Glomerular endothelial cell (primary cell): Measurements from ENCODE around the gene PUS3. TPM values are rescaled to one million over a fixed set of nuclear protein-coding genes. Genes with fewer than 3 reads are reported as not detected.

ENCODE experiments used
- DNase-seq: peaks from one replicate; pipeline ENCODE4 v3.0.0-alpha.2; 2011; ENCODE audit warnings: low read depth, low spot score; ENCODE audit errors: extremely low read depth
- total RNA-seq: library from RNA; depleted of rRNA; stranded (reverse); fragments of >200 nt; gene quantifications from 2 replicates; pipeline ENCODE4 v1.2.3, GENCODE V29; 2015

PUS3 gene
- total RNA-seq, 1 donor from 2014 or later, result 11.4 TPM

DNA sequence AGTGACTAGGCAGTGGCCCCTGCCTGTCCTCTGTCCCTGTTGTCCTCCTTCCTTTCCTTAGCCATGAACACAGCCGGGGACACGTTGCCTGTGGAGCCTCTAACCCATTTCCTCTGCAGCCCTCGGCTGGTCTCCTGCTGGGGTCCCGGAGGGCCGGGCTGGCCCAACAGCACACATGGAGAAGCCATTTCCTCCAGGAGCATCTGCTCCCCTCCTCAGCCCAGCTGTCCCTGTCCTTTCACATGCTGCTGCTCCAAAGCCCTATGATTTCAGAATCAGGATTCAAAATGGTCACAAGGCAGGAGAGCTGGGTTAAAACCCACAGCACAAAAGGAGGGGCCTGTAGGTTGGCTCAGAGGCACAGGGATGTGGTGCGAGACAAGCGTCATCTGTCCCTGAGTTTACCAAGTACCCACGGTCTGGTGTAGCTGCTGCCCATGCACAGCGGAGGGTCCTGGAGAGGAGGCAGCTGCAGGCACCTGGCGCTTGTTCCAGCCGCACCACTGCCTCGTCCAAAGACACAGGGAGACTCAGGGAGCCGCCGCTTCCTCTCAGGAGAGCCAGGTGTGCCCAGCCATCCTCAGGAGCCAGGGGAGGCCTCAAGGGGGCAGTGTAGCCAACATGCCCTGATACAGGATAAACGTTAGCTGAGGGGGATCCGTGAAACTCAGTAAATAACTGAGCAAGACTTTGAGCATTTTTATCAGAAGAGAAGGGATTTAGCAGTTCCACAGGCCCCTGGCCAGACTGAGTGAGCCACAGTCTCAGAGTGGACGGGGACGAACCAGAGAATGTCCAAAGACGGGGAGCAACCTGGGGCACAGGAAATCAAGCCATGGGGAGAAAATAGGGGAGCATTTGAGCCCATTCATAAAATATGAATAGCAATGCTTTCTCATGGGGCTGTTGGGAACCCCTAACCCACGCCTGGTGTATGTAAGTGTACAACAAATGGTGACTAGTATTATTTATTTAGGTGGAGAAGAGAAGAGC lies 38.9 kb upstream of the PUS3 start:
- DNase-seq, result no peak

DNA sequence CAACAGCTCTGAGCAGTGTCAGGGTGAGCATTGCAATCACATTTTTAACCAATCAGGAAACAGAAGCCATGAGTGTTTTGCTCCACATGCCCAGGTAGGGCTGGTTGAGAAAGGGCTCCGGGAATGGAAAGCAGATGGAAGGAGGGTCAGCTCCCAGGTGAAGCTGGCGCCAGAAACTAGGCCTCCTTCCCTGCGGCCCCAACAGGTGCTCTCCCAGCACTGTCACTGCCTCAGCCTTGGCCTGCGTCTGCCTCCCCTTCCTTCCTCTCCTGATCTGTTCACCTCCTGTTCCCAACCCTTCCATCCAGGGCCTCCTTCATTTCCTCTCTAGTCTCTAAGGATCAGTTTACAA lies 38.2 kb upstream of the PUS3 start:
- no peak for DNase-seq

DNA sequence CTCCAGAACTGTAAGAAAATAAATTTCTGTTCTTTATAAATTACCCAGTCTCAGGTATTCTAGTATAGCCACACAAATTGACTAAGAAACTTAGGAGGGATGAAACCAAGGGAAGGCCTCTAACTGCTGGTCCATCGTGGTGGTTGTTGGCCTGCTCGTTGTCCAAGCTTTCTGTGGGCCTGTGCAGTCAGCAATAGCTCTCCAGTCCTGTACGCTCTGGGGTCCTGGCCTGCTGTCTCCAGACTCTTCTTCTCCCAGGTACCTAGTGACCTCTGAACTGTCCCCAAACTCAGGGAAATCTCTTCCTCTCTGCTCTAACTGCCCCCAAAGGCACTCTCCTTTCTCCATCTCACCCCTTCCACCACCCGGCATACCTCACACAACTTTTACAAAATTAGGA lies 37.1 kb upstream of the PUS3 start:
- DNase-seq, result no peak

DNA sequence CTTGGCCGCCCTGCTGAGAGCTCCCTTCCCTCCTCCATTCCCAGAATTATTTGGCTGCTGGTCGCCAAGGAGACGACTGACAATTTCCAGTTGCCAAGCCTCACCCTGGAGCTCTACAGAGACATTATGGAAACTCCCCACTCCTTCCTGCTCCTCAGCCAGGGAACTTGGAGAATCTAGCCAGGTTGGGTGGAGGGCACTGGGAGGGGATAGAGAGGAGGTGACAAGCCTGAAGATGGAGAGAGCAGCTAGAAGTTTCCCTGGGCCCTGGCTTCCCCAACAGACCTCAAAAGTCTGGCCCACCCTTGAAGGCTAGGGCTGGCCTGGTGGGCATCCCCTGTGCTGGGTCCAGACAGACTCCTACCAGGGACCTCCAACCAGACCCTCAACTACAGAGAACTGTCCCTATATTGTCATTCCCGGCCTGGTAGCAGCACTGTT lies 36.1 kb upstream of the PUS3 start:
- DNase-seq, result no peak

DNA sequence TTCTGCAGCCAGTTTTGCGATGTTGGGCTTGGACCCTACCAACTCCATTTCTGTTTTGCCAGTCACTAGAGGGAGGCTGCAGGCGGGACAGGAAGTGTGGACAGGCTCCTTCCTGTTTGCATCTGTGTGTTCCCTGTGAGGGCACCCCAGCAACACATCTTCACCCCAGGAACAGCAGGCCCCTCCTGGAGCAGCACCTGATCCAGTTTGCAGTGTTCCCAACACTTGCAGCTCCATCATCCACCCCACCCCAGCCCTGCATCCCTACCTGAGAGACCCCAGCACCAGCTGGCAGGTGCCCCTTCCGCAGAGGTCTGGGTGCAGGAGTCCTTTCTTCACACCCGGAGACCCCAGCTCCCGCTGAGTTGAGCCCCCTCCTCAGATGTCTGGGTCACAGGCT lies 35.4 kb upstream of the PUS3 start:
- no peak for DNase-seq

DNA sequence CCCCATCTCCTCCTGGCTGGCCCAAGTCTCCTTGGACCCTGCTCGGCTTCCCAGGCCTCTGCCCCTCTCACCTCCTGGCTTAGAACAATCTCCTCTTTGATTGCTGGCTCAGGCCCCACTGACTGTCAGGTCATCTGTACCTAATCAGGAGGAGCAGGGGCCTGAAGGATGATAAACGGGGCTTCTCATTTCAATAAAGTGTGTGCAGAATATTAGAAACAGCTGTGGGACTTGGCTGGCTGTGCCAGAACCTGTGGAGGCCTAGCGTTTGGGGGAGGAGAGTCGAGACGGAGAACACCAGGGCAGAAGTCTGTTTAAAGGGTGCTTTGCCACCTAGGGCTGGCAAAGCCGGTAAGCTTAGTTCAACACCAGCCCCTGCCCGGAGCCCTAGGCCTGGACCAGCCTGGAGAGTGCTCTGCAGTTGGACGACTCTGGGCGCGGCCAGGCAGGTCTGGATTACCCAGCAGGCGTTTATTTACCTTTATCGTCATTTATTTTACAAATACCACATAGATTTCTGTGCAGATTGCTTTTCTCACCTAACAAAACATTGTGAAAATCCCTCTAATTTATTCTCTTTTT lies 32.7 kb upstream of the PUS3 start:
- DNase-seq, result no peak

DNA sequence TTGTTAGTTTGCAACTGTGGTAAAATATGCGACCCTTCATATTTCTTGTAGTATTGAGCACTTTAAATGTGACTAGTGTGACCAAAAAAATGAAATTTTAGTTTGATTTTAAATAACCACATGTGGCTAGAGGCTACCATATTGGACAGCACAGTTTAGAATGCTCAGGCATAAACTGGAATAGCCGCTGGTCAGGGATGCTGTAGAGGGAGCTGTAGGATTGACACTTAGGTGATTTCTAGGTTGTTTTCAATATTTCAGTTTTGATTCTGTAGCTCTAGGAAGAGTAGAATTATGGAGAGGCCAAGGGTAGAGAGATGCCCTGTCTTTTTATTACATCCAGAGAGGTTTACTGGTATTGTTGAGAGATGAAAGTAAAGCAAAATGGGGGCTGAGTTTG lies 32.0 kb upstream of the PUS3 start:
- no peak for DNase-seq

DNA sequence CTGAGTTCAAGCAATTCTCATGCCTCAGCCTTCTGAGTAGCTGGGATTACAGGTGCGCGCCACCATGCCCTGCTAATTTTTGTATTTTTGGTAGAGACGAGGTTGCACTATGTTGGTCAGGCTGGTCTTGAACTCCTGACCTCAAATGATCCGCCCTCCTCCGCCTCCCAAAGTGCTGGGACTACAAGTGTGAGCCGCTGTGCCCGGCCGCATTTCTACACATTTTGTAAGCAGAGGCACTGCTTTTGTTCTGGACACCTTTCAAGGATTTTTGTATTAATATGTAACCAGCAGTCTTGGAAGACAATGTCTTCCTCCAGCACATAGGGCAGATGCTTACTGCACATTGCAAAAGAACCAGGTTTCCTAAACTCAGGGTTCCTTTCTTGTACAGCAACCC lies 31.5 kb upstream of the PUS3 start:
- no peak for DNase-seq

DNA sequence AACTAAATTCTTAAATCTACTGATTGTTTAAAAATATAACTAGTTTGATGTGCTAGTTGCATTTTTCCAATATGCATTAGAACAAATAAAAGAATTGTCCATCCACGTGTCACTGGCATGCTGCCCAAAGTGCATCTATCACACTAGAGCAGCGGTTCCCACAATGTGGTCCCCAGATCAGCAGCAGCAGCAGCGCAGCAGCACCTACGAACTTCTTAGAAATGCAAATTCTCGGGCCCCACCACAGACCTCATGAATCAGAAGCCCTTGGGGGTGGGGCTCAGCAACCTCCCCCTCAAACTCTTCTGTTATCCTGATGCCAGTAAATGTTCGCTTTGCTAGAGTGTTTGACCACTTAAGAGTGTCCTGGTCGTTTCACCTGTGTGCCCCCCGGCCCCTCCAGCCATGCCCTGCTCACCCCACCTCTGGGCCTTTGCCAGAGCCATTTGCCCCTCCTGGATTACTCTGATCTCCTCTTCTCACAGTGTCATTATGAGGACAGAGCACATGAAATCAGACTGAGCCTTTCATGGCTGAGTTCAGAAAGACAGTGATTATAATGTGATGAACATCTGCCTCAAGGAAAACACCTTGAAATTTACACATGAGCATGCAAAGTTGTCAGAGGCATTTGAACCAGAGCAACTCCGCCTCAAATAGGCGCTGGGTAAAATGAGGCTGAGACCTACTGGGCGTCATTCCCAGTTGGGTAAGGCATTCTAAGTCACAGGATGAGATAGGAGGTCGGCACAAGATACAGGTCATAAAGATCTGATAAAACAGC lies 30.2 kb upstream of the PUS3 start:
- no peak for DNase-seq

DNA sequence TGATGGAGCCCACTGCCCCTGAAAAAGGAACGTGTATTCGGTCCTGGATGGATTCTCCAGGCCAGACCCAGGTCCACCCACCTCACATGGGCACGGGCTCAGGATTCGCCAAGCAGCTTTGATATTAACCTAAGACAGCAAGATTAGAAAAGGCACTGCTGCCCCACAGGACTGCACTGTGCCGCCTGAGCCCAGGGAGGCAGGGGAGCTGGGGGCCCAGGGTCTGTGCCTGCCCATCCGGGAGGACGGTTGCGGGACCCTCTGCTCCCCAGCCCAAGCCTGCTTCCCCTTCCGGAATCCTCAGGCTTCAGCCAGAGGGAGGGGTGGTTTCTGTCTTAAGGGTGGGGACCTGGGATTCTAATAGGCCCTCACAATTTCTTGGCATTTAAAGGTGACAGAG lies 29.3 kb upstream of the PUS3 start:
- no peak for DNase-seq

DNA sequence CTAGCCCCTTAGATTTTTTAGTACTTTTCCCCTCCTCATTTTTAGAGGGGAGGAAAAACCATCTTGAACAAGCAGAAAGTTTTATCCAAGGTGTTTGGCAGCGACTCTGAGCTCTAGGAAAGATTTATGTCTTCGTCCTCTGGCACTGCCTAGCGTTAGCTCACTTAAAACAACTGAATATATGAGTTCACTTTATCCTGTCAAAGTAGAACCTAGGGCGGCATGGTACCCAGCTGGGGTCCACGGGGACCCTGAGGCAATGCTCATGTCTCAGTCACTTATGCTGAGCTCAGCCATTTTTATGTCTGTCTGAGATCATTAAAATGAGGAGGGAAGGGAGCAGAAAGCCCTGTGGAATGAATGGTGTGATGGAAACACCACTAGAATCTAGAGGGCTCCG lies 28.7 kb upstream of the PUS3 start:
- no peak for DNase-seq

DNA sequence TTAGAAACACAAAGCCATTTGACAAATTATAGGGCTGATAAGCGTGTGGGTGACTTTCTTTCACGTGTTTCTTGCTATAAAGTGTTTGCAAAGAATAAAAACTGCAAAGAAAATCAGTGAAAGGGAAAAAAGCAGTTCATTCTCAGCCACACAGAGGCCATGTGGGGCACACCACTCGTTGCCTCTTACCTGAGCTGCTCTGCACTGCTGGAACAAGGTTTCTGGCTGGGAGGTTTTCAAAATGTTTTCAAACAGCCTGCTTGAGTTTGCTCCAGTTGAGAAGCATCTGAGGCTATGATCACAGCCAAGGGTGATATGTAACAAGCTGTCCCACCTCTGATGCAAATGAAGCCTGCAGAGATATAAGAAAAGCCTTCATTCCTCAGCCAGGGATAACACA lies 28.1 kb upstream of the PUS3 start:
- DNase-seq, result no peak

DNA sequence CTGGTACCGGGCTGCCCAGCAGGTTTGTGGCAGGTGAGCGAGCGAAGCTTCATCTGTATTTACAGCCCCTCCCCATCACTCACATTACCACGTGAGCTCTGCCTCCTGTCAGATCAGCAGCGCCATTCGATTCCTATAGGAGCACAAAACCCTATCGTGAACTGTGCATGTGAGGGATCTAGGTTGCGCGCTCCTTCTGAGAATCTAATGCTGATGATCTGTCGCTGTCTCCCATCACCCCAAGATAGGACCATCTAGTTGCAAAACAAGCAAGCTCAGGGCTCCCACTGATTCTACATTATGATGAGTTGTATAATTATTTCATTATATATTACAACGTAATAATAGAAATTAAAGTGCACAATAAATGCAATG lies 27.1 kb upstream of the PUS3 start:
- DNase-seq, result no peak

DNA sequence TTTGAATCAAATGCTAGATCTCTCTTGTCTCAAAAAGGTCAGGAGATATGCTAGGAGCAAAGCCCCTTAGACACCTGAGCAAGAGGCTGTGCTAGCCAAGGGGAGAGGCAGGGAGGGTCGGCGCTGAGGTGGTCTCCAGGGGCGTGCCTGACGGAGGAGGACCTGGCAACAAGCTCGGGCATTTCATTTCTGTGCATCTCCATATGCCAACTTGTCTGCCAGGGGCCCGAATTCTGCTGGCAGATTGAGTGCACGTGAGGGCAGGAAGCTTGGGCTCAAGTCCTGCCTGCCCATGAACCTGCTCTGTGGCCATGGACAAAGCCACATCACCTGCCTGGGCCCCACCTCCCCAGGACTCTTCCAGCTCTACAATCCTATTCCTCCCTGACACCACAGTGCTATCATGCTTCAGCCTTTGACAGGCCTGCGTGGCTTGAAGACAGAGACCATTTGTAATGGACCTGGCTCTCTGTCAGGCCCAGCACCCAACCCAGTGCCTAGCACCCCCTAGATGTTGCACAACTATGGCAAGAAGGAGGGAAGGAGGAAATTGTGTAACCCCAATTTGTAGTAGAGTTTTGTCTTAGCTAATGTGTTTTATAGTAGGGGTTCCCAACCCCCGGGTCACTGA lies 26.6 kb upstream of the PUS3 start:
- DNase-seq, result no peak

DNA sequence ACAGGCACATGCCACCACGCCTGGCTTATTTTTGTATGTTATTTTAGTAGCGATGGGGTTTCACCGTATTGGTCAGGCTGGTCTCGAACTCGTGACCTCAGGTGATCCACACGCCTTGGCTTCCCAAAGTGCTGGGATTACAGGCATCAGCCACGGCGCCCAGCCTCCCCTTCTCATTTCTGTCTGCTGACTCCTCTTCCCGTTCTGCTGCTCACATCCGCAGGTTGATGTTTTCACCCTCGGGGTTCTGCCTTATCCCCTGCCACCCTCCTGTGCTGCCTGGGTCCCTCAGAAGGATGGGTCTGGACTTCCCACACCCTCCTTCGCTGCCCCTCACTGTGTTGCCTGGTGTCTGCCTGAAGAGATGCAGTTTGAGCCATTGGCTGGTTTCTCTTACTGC lies 23.7 kb upstream of the PUS3 start:
- DNase-seq, result no peak

DNA sequence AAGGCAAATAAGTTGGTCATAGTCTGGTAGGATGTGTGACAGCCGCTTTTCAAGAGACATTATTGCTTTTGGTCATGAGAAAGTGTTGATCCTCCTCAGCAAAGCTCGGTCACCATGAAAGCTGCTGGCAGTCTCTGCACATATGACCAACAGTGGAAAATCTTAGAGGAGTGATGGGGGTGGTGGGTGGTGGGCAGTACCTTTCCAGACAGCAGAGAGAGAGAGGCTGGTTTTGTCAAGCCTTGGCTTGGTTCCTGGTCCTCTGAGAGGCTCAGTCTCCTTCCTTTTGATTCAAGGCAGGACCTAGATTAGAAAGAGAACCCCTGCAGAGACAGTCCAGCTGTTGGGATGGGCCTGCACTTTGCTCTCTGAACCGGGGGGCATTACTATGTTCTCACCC lies 22.8 kb upstream of the PUS3 start:
- no peak for DNase-seq

DNA sequence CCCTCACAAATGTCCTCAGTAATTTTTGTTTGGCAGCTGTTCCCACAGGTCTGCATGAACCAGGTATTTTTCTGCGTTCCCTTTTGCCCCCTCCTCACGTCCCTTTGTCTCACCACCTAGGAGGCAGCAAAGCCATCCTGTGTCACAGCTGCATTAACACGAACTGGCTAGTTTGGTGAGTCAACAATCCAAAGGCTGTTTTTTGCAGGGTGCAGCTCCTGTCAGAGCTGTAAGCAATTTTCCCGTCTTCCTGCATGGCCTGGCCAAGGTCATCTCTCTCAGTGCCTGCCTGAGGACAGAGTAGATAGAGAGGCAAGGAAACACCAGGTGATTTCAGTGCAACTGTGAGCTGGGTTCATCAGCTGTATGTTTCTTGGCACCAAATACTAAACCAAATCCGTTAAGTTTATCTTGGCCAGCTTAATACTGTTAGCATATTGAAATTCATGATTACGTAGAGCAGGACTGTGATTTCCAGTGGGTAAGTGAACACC lies 22.3 kb upstream of the PUS3 start:
- no peak for DNase-seq

DNA sequence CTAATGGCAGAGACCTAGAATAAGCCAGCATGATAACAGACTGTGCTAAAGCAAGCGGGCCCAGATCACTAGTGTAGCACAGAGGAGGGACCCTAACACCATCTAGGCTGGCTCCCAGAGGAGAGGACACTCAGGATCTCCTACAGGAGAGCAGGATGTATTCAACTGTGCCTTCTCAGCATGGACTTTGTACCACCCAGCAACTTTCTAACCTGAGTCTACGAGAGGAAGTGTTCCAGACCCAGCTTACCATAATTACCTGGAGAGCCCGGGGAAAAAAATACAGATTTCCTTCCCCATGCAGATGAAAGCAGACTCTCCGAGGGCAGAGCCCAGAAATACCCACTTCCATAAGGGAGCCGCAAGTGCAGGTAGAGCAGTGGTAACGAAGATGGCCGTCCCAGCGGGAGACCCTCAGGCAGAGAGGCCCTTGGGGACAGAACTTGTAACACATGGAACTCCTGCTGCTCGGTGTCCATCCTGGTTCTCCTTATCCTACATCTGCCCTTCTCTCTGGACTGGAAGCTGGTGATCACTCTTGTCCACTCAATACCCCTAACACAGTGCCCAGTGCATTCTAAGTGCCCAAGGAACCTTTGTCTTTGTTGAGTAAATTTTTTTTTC lies 21.5 kb upstream of the PUS3 start:
- no peak for DNase-seq

DNA sequence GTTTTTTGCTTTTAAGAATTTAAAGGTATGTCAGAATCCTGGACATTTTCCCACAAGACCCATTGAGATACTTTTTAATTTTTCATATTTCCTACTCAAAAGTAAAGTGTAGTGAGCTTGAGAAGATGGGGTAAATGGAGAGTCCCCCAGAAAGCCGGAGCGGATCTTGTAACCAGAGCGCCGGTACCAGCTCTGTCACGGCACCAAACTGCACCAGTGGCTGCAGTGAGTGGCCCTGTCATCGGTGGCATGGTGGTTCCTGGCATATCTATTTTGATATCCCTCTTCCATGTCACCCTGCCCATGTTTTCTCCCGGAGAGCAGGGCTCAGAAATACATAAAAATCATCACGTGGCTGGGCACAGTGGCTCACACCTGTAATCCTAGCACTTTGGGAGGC lies 20.6 kb upstream of the PUS3 start:
- no peak for DNase-seq

DNA sequence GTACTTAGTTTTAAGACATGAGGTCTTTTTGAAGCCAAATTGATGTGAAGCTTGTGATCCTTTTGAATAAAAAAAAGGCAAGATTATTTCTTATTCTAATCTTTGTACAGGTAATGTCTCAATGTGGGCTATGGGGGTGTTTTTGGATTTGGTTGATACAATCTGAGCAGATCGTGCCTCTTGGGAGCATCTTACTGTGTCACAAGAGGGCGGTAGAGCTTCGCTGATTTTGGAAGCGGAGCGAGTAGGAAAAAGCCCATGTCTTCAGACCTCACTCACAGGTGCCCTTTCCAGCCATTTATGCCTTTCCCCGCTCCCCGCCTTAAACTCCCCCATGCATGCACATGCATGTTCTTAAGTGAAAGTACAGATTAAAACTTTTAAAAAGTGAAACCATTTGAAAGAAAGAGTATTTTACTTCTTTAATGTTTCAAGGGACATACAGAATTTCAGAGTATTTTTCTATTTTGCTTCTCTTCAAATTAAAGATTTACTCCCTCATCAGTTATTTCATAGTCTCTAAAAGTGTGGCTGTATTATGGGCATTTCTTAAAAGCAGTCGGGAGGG lies 20.1 kb upstream of the PUS3 start:
- peak; percentile 33 for DNase-seq
